Measurements from ENCODE around the gene ZCCHC14.

The ZCCHC14 gene

GRCh38 chr16:87451563-87452210, 41.1 kb downstream of the ZCCHC14 start:
- no peak for FAIRE-seq

- FAIRE-seq, result no peak
These were observed 44.0 kb downstream of the ZCCHC14 start for GRCh38 chr16:87448866-87449265.

GRCh38 chr16:87447323-87447722, 45.5 kb downstream of the ZCCHC14 start:
- no peak for FAIRE-seq

GRCh38 chr16:87446479-87446878, 46.3 kb downstream of the ZCCHC14 start:
- FAIRE-seq, result no peak

GRCh38 chr16:87445486-87445885, 47.3 kb downstream of the ZCCHC14 start:
- no peak for FAIRE-seq

- FAIRE-seq, result no peak
These were observed 48.9 kb downstream of the ZCCHC14 start for GRCh38 chr16:87443964-87444363.

- FAIRE-seq, result no peak
These were observed 49.8 kb downstream of the ZCCHC14 start for GRCh38 chr16:87443016-87443415.

- no peak for FAIRE-seq
These were observed 50.2 kb downstream of the ZCCHC14 start for GRCh38 chr16:87442581-87442966.

- FAIRE-seq, result no peak
These were observed 50.8 kb downstream of the ZCCHC14 start for GRCh38 chr16:87441886-87442580.

GRCh38 chr16:87439926-87440325, 52.9 kb downstream of the ZCCHC14 start:
- no peak for FAIRE-seq

GRCh38 chr16:87438611-87438985, 54.2 kb downstream of the ZCCHC14 start:
- no peak for FAIRE-seq

GRCh38 chr16:87437911-87438610, 54.8 kb downstream of the ZCCHC14 start:
- FAIRE-seq, result no peak

- no peak for FAIRE-seq
These were observed 55.5 kb downstream of the ZCCHC14 start for GRCh38 chr16:87437327-87437726.

- no peak for FAIRE-seq
These were observed 56.3 kb downstream of the ZCCHC14 start for GRCh38 chr16:87436225-87437172.

GRCh38 chr16:87435372-87436224, 57.2 kb downstream of the ZCCHC14 start:
- peak; percentile 21 for FAIRE-seq

GRCh38 chr16:87434146-87434667, 58.6 kb downstream of the ZCCHC14 start:
- no peak for FAIRE-seq

GRCh38 chr16:87432330-87432915, 60.4 kb downstream of the ZCCHC14 start:
- no peak for FAIRE-seq

- FAIRE-seq, result peak; percentile 36
These were observed 60.9 kb downstream of the ZCCHC14 start for GRCh38 chr16:87431926-87432325.

- no peak for FAIRE-seq
These were observed 66.2 kb downstream of the ZCCHC14 start for GRCh38 chr16:87426423-87427215.

- FAIRE-seq, result no peak
These were observed 66.9 kb downstream of the ZCCHC14 start for GRCh38 chr16:87425941-87426340.
